IPS DF 6.9 (cell line): ENCODE results near the gene SLC1A4.

ENCODE experiments used
- DNase-seq: peaks from one replicate; pipeline ENCODE4 v3.0.0-alpha.2; 2013; ENCODE audit warnings: low read depth, low spot score
- H3K27ac ChIP-seq: one replicate; pipeline ENCODE4 v1.5.1; 2013; ENCODE audit warnings: low read length, control low read depth
- H3K27me3 ChIP-seq: 2 replicates; pipeline ENCODE4 v1.6.1; 2013; ENCODE audit warnings: mild to moderate bottlenecking, low read length; ENCODE audit not compliant: control insufficient read depth, insufficient read depth
- H3K36me3 ChIP-seq: 2 replicates; pipeline ENCODE4 v1.6.1; 2013; ENCODE audit warnings: low read length; ENCODE audit not compliant: control insufficient read depth, insufficient read depth
- H3K4me1 ChIP-seq: 2 replicates; pipeline ENCODE4 v1.6.1; 2013; ENCODE audit warnings: low read length; ENCODE audit not compliant: control insufficient read depth, insufficient read depth
- H3K4me3 ChIP-seq: 2 replicates; pipeline ENCODE4 v1.5.1; 2013; ENCODE audit warnings: mild to moderate bottlenecking, low read length
- H3K9me3 ChIP-seq: 2 replicates; pipeline ENCODE4 v1.6.1; 2013; ENCODE audit warnings: low read length, inconsistent platforms; ENCODE audit not compliant: control insufficient read depth, insufficient read depth
- WGBS: extraction: QIAGEN DNeasy Blood & Tissue Kit; methylation state at CpG from one replicate; pipeline ENCODE4 v1.1.7; 2013; ENCODE audit warnings: mixed read lengths, missing lambda C conversion rate; ENCODE audit not compliant: insufficient read length, insufficient coverage; 5-methylcytosine and 5-hydroxymethylcytosine counted together

The SLC1A4 gene

GRCh38 chr2:64978514-64979268 lies 10.5 kb upstream of the SLC1A4 start:
- H3K4me3 ChIP-seq: no peak overlapping the region
- no CpG with 5 or more reads among the region's 4 CpGs for WGBS
- H3K27ac ChIP-seq: no peak overlapping the region
- H3K27me3 ChIP-seq: no peaks in the 10 kb centered on the region
- H3K36me3 ChIP-seq: no peaks in the 10 kb centered on the region
- 0 out of 2 replicates have a peak, but pooled peaks cover 2% of the 10 kb centered on the region for H3K4me1 ChIP-seq
- DNase-seq: no peak
- H3K9me3 ChIP-seq: no peaks in the 10 kb centered on the region

- H3K27ac ChIP-seq: no peak overlapping the region
- H3K4me3 ChIP-seq: no peak overlapping the region
- no peaks in the 10 kb centered on the region for H3K27me3 ChIP-seq
- H3K9me3 ChIP-seq: no peaks in the 10 kb centered on the region
- no peak for DNase-seq
- 0 out of 2 replicates have a peak, but pooled peaks cover 2% of the 10 kb centered on the region for H3K4me1 ChIP-seq
- no peaks in the 10 kb centered on the region for H3K36me3 ChIP-seq
- WGBS: no CpG with 5 or more reads among the region's 1 CpG
Observed at GRCh38 chr2:64979744-64980143, 9.5 kb upstream of the SLC1A4 start.

GRCh38 chr2:64980183-64980582 lies 9.0 kb upstream of the SLC1A4 start:
- Histone ChIP-seq H3K4me1 (0 out of 2 replicates have a peak, but pooled peaks cover 2% of the 10 kb centered on the region), H3K4me3 (no peak overlapping the region), H3K36me3 (no peaks in the 10 kb centered on the region), H3K27me3 (no peaks in the 10 kb centered on the region), H3K9me3 (no peaks in the 10 kb centered on the region), H3K27ac (no peak overlapping the region)
- no CpG with 5 or more reads among the region's 1 CpG for WGBS
- DNase-seq: no peak

- H3K4me3 ChIP-seq: no peak overlapping the region
Observed at GRCh38 chr2:64982311-64982857, 6.8 kb upstream of the SLC1A4 start.

GRCh38 chr2:64982932-64983331 lies 6.3 kb upstream of the SLC1A4 start:
- peaks cover 7% of the 10 kb centered on the region; the same call in 1 of the 2 replicates for H3K27me3 ChIP-seq
- H3K27ac ChIP-seq: no peak overlapping the region
- WGBS: no CpG with 5 or more reads among the region's 2 CpGs
- no peak overlapping the region for H3K4me3 ChIP-seq
- DNase-seq: no peak
- no peaks in the 10 kb centered on the region for H3K36me3 ChIP-seq
- no peaks in the 10 kb centered on the region for H3K9me3 ChIP-seq
- no peaks in the 10 kb centered on the region for H3K4me1 ChIP-seq

More at GRCh38 chr2:64982311-64982857, 6.8 kb upstream of the SLC1A4 start:
- peaks cover 6% of the 10 kb centered on the region; the same call in 1 of the 2 replicates for H3K27me3 ChIP-seq
- H3K4me1 ChIP-seq: no peaks in the 10 kb centered on the region
- no CpG with 5 or more reads among the region's 2 CpGs for WGBS
- no peaks in the 10 kb centered on the region for H3K36me3 ChIP-seq
- H3K9me3 ChIP-seq: no peaks in the 10 kb centered on the region
- no peak for DNase-seq
- H3K27ac ChIP-seq: no peak overlapping the region

- no peak overlapping the region for H3K27ac ChIP-seq
- no peaks in the 10 kb centered on the region for H3K9me3 ChIP-seq
- H3K4me1 ChIP-seq: no peaks in the 10 kb centered on the region
- H3K27me3 ChIP-seq: peaks cover 18% of the 10 kb centered on the region; the same call in 1 of the 2 replicates
- H3K36me3 ChIP-seq: no peaks in the 10 kb centered on the region
- no peak for DNase-seq
- no peak overlapping the region for H3K4me3 ChIP-seq
- no CpG with 5 or more reads among the region's 7 CpGs for WGBS
Observed at GRCh38 chr2:64985447-64985846, 3.8 kb upstream of the SLC1A4 start.

GRCh38 chr2:64987001-64987955 lies 1.9 kb upstream of the SLC1A4 start:
- Histone ChIP-seq H3K36me3 (no peaks in the 10 kb centered on the region), H3K4me1 (no peaks in the 10 kb centered on the region), H3K4me3 (no peak overlapping the region), H3K9me3 (no peaks in the 10 kb centered on the region), H3K27ac (no peak overlapping the region), H3K27me3 (peaks cover 29% of the 10 kb centered on the region)
- DNase-seq: no peak
- no CpG with 5 or more reads among the region's 6 CpGs for WGBS

GRCh38 chr2:64987956-64988419 lies 1.2 kb upstream of the SLC1A4 start:
- no peaks in the 10 kb centered on the region for H3K9me3 ChIP-seq
- no peaks in the 10 kb centered on the region for H3K36me3 ChIP-seq
- H3K27ac ChIP-seq: no peak overlapping the region
- H3K27me3 ChIP-seq: peaks cover 29% of the 10 kb centered on the region
- no peaks in the 10 kb centered on the region for H3K4me1 ChIP-seq
- WGBS: no CpG with 5 or more reads among the region's 12 CpGs
- DNase-seq: no peak
- H3K4me3 ChIP-seq: peak overlapping the region; percentile 62; the same call in 1 of the 2 replicates

GRCh38 chr2:64988420-64989125 lies 626 bp upstream of the SLC1A4 start:
- H3K27me3 ChIP-seq: peaks cover 29% of the 10 kb centered on the region
- no peak for DNase-seq
- no peaks in the 10 kb centered on the region for H3K36me3 ChIP-seq
- H3K4me1 ChIP-seq: no peaks in the 10 kb centered on the region
- WGBS: no CpG with 5 or more reads among the region's 65 CpGs
- peak overlapping the region; percentile 62; the same call in 1 of the 2 replicates for H3K4me3 ChIP-seq
- no peak overlapping the region for H3K27ac ChIP-seq
- no peaks in the 10 kb centered on the region for H3K9me3 ChIP-seq
